SK-N-MC (cell line): ENCODE results near the gene P4HTM.

Experiments used
- EZH2 ChIP-seq: fragments of 200-600 bp; sonication (generic); IDR thresholded peaks from one replicate; pipeline ENCODE4 v1.6.1; 2017; ENCODE audit warnings: antibody characterized with exemption
- FOXP2 ChIP-seq: optimal IDR thresholded peaks from 2 replicates; pipeline ENCODE3; 2011; ENCODE audit warnings: mild to moderate bottlenecking, moderate library complexity; ENCODE audit not compliant: insufficient read depth; ENCODE audit errors: extremely low read length, control extremely low read depth
- POLR2AphosphoS5 ChIP-seq: IDR thresholded peaks from 2 replicates; pipeline ENCODE4 v1.6.1; 2012; ENCODE audit warnings: mild to moderate bottlenecking, low read depth, low read length, borderline replicate concordance

GRCh38 chr3:49019941-49020329 lies 29.9 kb downstream of the P4HTM start:
- TF ChIP-seq POLR2AphosphoS5 (no peak), EZH2 (no peak), FOXP2 (no peak)
